Naive thymus-derived CD4-positive, alpha-beta T cell (primary cell): Measurements from ENCODE around the gene RGMB. TPM values are rescaled to one million over a fixed set of nuclear protein-coding genes. Genes with fewer than 3 reads are reported as not detected.

ENCODE experiments used
- ATAC-seq: fragments of 150-1000 bp; cut with Tn5 transposase; 2 replicates; pipeline ENCODE4 v1.10.0; 2021; ENCODE audit warnings: mild to moderate bottlenecking, moderate library complexity
- CTCF ChIA-PET: fragments of 350-600 bp; sonication (Branson Sonifier 250); formaldehyde crosslinking; loops from one replicate; lab custom pipeline; 2021; ENCODE audit warnings: antibody characterized with exemption; lab: Charles Lee
- POLR2A ChIA-PET: fragments of 350-600 bp; sonication (Branson Sonifier 250); formaldehyde crosslinking; loops from one replicate; lab custom pipeline; 2021; ENCODE audit warnings: antibody characterized with exemption, inconsistent platforms; lab: Charles Lee
- DNase-seq, 9 donors: peaks; one replicate each; pipeline versions ENCODE4 v3.0.0 to v3.0.0-alpha.2; 2020 to 2022; ENCODE audit warnings: mixed read lengths in 1 of 9
- H3K27ac ChIP-seq: one replicate; pipeline ENCODE4 v1.7.0; 2013; ENCODE audit warnings: mild to moderate bottlenecking, low read depth, low read length, moderate library complexity
- H3K27me3 ChIP-seq, 2 donors: one replicate each; pipeline ENCODE4 v1.7.0; 2013; ENCODE audit warnings: low read length in 2 of 2, mild to moderate bottlenecking in 2 of 2, moderate library complexity in 2 of 2; ENCODE audit not compliant: control insufficient read depth in 2 of 2, insufficient read depth in 2 of 2
- H3K36me3 ChIP-seq, 3 experiments: 1 replicate in 2 of 3; 2 replicates in 1 of 3; pipeline ENCODE4 v1.7.0; 2013; ENCODE audit warnings: low read length in 3 of 3, mild to moderate bottlenecking in 3 of 3, moderate library complexity in 1 of 3; ENCODE audit not compliant: insufficient read depth in 3 of 3, control insufficient read depth in 2 of 3
- H3K4me1 ChIP-seq, 2 donors: one replicate each; pipeline ENCODE4 v1.7.0; 2013; ENCODE audit warnings: low read length in 2 of 2, mild to moderate bottlenecking in 2 of 2, moderate library complexity in 1 of 2; ENCODE audit not compliant: control insufficient read depth in 2 of 2, insufficient read depth in 2 of 2
- H3K4me3 ChIP-seq: 2 replicates; pipeline ENCODE4 v1.7.0; 2013; ENCODE audit warnings: mild to moderate bottlenecking, low read length
- H3K9me3 ChIP-seq, 3 experiments: 1 replicate in 2 of 3; 2 replicates in 1 of 3; pipeline ENCODE4 v1.7.0; 2013; ENCODE audit warnings: low read length in 3 of 3; ENCODE audit not compliant: control insufficient read depth in 2 of 3
- H3K27ac Mint-ChIP-seq, 9 donors: one replicate each; pipeline ENCODE4 v1.8.0; 2020 to 2022; ENCODE audit warnings: mixed read lengths in 9 of 9, mild to moderate bottlenecking in 8 of 9, moderate library complexity in 5 of 9, inconsistent platforms in 2 of 9
- H3K27me3 Mint-ChIP-seq, 5 donors: one replicate each; pipeline ENCODE4 v1.8.0; 2021 to 2022; ENCODE audit warnings: mixed read lengths in 5 of 5, mild to moderate bottlenecking in 1 of 5
- H3K36me3 Mint-ChIP-seq, 5 donors: one replicate each; pipeline ENCODE4 v1.8.0; 2020 to 2022; ENCODE audit warnings: mixed read lengths in 5 of 5, mild to moderate bottlenecking in 3 of 5, inconsistent platforms in 1 of 5
- H3K4me1 Mint-ChIP-seq, 7 donors: one replicate each; pipeline ENCODE4 v1.8.0; 2020 to 2022; ENCODE audit warnings: mixed read lengths in 7 of 7, mild to moderate bottlenecking in 3 of 7, inconsistent platforms in 1 of 7
- H3K4me3 Mint-ChIP-seq, 10 donors: one replicate each; pipeline ENCODE4 v1.8.0; 2020 to 2022; ENCODE audit warnings: mild to moderate bottlenecking in 10 of 10, mixed read lengths in 10 of 10, moderate library complexity in 6 of 10, inconsistent platforms in 2 of 10
- H3K9me3 Mint-ChIP-seq, 11 donors: one replicate each; pipeline ENCODE4 v1.8.0; 2020 to 2022; ENCODE audit warnings: mixed read lengths in 11 of 11, mild to moderate bottlenecking in 4 of 11, inconsistent platforms in 1 of 11, moderate library complexity in 1 of 11
- intact Hi-C, 2 donors: fragments of 100-400 bp; cut with micrococcal nuclease; formaldehyde crosslinking; loops; one replicate each; pipeline ENCODE4 v1.15.1; 2023
- polyA plus RNA-seq, 2 donors: library from polyadenylated mRNA; unstranded; fragments of 300-500 nt; fragmentation: Illumina TruSeq; gene quantifications; one replicate each; pipeline ENCODE4 v1.2.3, GENCODE V29; 2021
- total RNA-seq, 6 experiments: library from RNA in 5 of 6; stranded (reverse) in 5 of 6; gene quantifications; 1 replicate in 5 of 6; 2 replicates in 1 of 6; pipeline ENCODE4 v1.2.3 and lab custom pipeline; 2021 to 2026

RGMB gene
- total and polyA plus RNA-seq, 7 experiments from 2014 or later = 0.41 to 22.4 (median 9.5) TPM

GRCh38 chr5:98769959-98770208 lies 3.6 kb upstream of the RGMB start:
- H3K4me1 ChIP-seq = peaks cover 20 to 26% of the 10 kb centered on the region in 2 donors
- H3K4me3 Mint-ChIP-seq = peak overlapping the region; percentile 89 to 100 (median 96)
- POLR2A ChIA-PET = interaction anchor here (1.0 to 1.9 kb wide), 4 partner anchors 20 to 160 kb away, joined by 3 to 7 read pairs (median 3); no protein-coding TSS in a partner anchor

GRCh38 chr5:98770209-98770910 lies 3.1 kb upstream of the RGMB start:
- DNase-seq = peak in 6 of 9 donors; percentile 21 to 45 (median 30)
- no peaks in the 10 kb centered on the region for H3K9me3 Mint-ChIP-seq
- peak overlapping the region; percentile 45 to 96 (median 75) for H3K27ac Mint-ChIP-seq
- no peaks in the 10 kb centered on the region for H3K9me3 ChIP-seq
- peaks cover 25 to 31% of the 10 kb centered on the region in 2 donors for H3K4me1 ChIP-seq
- H3K4me3 ChIP-seq = peak overlapping the region; percentile 65
- intact Hi-C loops = loop anchor here (2.0 to 10.0 kb wide), 9 partner anchors 137 to 1963 kb away; partner anchors contain the start of genes ERAP1 (in 1 of the 2), FAM174A (in 1 of the 2), LNPEP (in 1 of the 2) and RIOK2 (in 1 of the 2)
- no peak for ATAC-seq
- ChIA-PET CTCF (interaction anchor here (0.6 to 3.6 kb wide), 10 partner anchors 8 to 1225 kb away, joined by 3 to 23 read pairs (median 3); no protein-coding TSS in a partner anchor), POLR2A (interaction anchor here (0.6 to 1.9 kb wide), 8 partner anchors 12 to 159 kb away, joined by 3 to 7 read pairs (median 3); no protein-coding TSS in a partner anchor)
- H3K4me3 Mint-ChIP-seq = peak overlapping the region; percentile 89 to 100 (median 96)
- no peaks in the 10 kb centered on the region for H3K36me3 ChIP-seq
- peaks cover 32 to 56% (median 50%) of the 10 kb centered on the region in 7 donors for H3K4me1 Mint-ChIP-seq
- peaks cover 12 to 81% (median 27%) of the 10 kb centered on the region in 5 donors for H3K27me3 Mint-ChIP-seq
- peaks cover 0 to 6% of the 10 kb centered on the region in 2 donors for H3K27me3 ChIP-seq
- H3K27ac ChIP-seq = peak overlapping the region; percentile 55
- H3K36me3 Mint-ChIP-seq = no peaks in the 10 kb centered on the region

More at GRCh38 chr5:98769959-98770208, 3.6 kb upstream of the RGMB start:
- intact Hi-C loops = loop anchor here (1.0 to 10.0 kb wide), 13 partner anchors 26 to 1963 kb away; partner anchors contain the start of genes ERAP1 (in 1 of the 2), FAM174A (in 1 of the 2), LNPEP (in 1 of the 2) and RIOK2 (in 1 of the 2)
- Mint-ChIP-seq H3K4me1 (peaks cover 28 to 51% (median 45%) of the 10 kb centered on the region in 7 donors), H3K27me3 (peaks cover 12 to 76% (median 26%) of the 10 kb centered on the region in 5 donors), H3K27ac (peak overlapping the region in 5 of 9 donors; percentile 32 to 93 (median 73)), H3K9me3 (no peaks in the 10 kb centered on the region), H3K36me3 (no peaks in the 10 kb centered on the region)
- Histone ChIP-seq H3K4me3 (peak overlapping the region; percentile 65), H3K36me3 (no peaks in the 10 kb centered on the region), H3K9me3 (no peaks in the 10 kb centered on the region), H3K27me3 (peaks cover 0 to 6% of the 10 kb centered on the region in 2 donors), H3K27ac (no peak overlapping the region)
- DNase-seq (peak in 2 of 9 donors; percentile 4 to 33), ATAC-seq (no peak)
- CTCF ChIA-PET = interaction anchor here (0.6 to 3.6 kb wide), 4 partner anchors 8 to 1225 kb away, joined by 3 to 23 read pairs (median 9); no protein-coding TSS in a partner anchor

- H3K27me3 ChIP-seq = peaks cover 0 to 6% of the 10 kb centered on the region in 2 donors
- peaks cover 25 to 32% of the 10 kb centered on the region in 2 donors for H3K4me1 ChIP-seq
- intact Hi-C loops = loop anchor here (1.0 to 10.0 kb wide), 13 partner anchors 56 to 1964 kb away; partner anchors contain the start of genes RIOK2 (in 2 of the 2), ERAP1 (in 1 of the 2), FAM174A (in 1 of the 2) and LNPEP (in 1 of the 2)
- no peaks in the 10 kb centered on the region for H3K36me3 ChIP-seq
- ChIA-PET CTCF (interaction anchor here (0.6 to 1.5 kb wide), 6 partner anchors 14 to 317 kb away, joined by 3 read pairs; no protein-coding TSS in a partner anchor), POLR2A (interaction anchor here (0.6 to 1.9 kb wide), 7 partner anchors 12 to 290 kb away, joined by 3 to 7 read pairs (median 3); no protein-coding TSS in a partner anchor)
- H3K4me3 ChIP-seq = peak overlapping the region; percentile 65
- no peaks in the 10 kb centered on the region for H3K9me3 ChIP-seq
- H3K27ac Mint-ChIP-seq = peak overlapping the region; percentile 45 to 96 (median 75)
- no peaks in the 10 kb centered on the region for H3K9me3 Mint-ChIP-seq
- peaks cover 9 to 85% (median 27%) of the 10 kb centered on the region in 5 donors for H3K27me3 Mint-ChIP-seq
- no peaks in the 10 kb centered on the region for H3K36me3 Mint-ChIP-seq
- peak overlapping the region; percentile 55 for H3K27ac ChIP-seq
- peaks cover 37 to 61% (median 52%) of the 10 kb centered on the region in 7 donors for H3K4me1 Mint-ChIP-seq
- DNase-seq (peak in 4 of 9 donors; percentile 27 to 39 (median 32)), ATAC-seq (no peak)
- peak overlapping the region; percentile 89 to 100 (median 96) for H3K4me3 Mint-ChIP-seq
Observed at GRCh38 chr5:98770911-98771322, 2.5 kb upstream of the RGMB start.

- H3K27me3 ChIP-seq = peaks cover 0 to 6% of the 10 kb centered on the region in 2 donors
- H3K36me3 ChIP-seq = no peaks in the 10 kb centered on the region
- peak overlapping the region; percentile 55 for H3K27ac ChIP-seq
- H3K9me3 ChIP-seq = no peaks in the 10 kb centered on the region
- ChIA-PET POLR2A (interaction anchor here (0.7 to 1.9 kb wide), 6 partner anchors 11 to 1761 kb away, joined by 3 to 7 read pairs (median 3); no protein-coding TSS in a partner anchor), CTCF (interaction anchor here (0.7 to 1.6 kb wide), 6 partner anchors 16 to 1589 kb away, joined by 3 read pairs; partner anchors contain the start of gene RIOK2)
- peak overlapping the region in 8 of 9 donors; percentile 45 to 93 (median 72) for H3K27ac Mint-ChIP-seq
- H3K4me3 Mint-ChIP-seq = peak overlapping the region; percentile 89 to 100 (median 96)
- DNase-seq = peak in 8 of 9 donors; percentile 40 to 83 (median 80)
- peak overlapping the region; percentile 65 for H3K4me3 ChIP-seq
- H3K9me3 Mint-ChIP-seq = no peaks in the 10 kb centered on the region
- H3K4me1 Mint-ChIP-seq = peaks cover 42 to 68% (median 58%) of the 10 kb centered on the region in 7 donors
- peaks cover 25 to 32% of the 10 kb centered on the region in 2 donors for H3K4me1 ChIP-seq
- intact Hi-C loops = loop anchor here (1.0 to 10.0 kb wide), 13 partner anchors 56 to 1964 kb away; partner anchors contain the start of genes RIOK2 (in 2 of the 2), ERAP1 (in 1 of the 2), FAM174A (in 1 of the 2) and LNPEP (in 1 of the 2)
- ATAC-seq = peak; percentile 44
- no peaks in the 10 kb centered on the region for H3K36me3 Mint-ChIP-seq
- peaks cover 6 to 85% (median 22%) of the 10 kb centered on the region in 5 donors for H3K27me3 Mint-ChIP-seq
Observed at GRCh38 chr5:98771382-98772109, 1.9 kb upstream of the RGMB start.

GRCh38 chr5:98772415-98773213 lies 849 bp upstream of the RGMB start:
- Mint-ChIP-seq H3K4me3 (peak overlapping the region; percentile 89 to 100 (median 97)), H3K27ac (peak overlapping the region; percentile 75 to 98 (median 92)), H3K9me3 (no peaks in the 10 kb centered on the region), H3K27me3 (peaks cover under 1 to 86% (median 17%) of the 10 kb centered on the region in 5 donors), H3K36me3 (no peaks in the 10 kb centered on the region), H3K4me1 (peaks cover 50 to 76% (median 66%) of the 10 kb centered on the region in 7 donors)
- Histone ChIP-seq H3K4me1 (peaks cover 25 to 32% of the 10 kb centered on the region in 2 donors), H3K27me3 (peaks cover 0 to 4% of the 10 kb centered on the region in 2 donors), H3K4me3 (peak overlapping the region; percentile 88), H3K36me3 (no peaks in the 10 kb centered on the region), H3K9me3 (no peaks in the 10 kb centered on the region), H3K27ac (peak overlapping the region; percentile 61)
- DNase-seq (peak in 2 of 9 donors; percentile 23 to 72), ATAC-seq (peak; percentile 49)
- ChIA-PET POLR2A (interaction anchor here (0.7 to 1.6 kb wide), 5 partner anchors 153 to 1762 kb away, joined by 3 to 5 read pairs (median 4); partner anchors contain the start of gene CHD1), CTCF (interaction anchor here (0.7 to 2.4 kb wide), 4 partner anchors 15 to 1590 kb away, joined by 3 to 10 read pairs (median 3); partner anchors contain the start of gene RIOK2)
- intact Hi-C loops = loop anchor here (1.0 to 10.0 kb wide), 9 partner anchors 135 to 1965 kb away; partner anchors contain the start of genes CHD1 (in 2 of the 2), FAM174A (in 2 of the 2), ERAP1 (in 1 of the 2) and LNPEP (in 1 of the 2)
